ENCODE results near the gene ZNF593OS. TPM values are rescaled to one million over a fixed set of nuclear protein-coding genes. Genes with fewer than 3 reads are reported as not detected.

The ZNF593OS gene
- total RNA-seq, 1 experiment from 2014 or later = not detected

Other genes with a start within 250 kb of the ZNF593OS start
- 3.8 and 4.0 TPM in 2 replicates for gene PAFAH2, start 173.8 kb downstream of the ZNF593OS start, total RNA-seq (2014; rRNA removed; shearing (Covaris generic))
- 32.7 and 38.7 TPM in 2 replicates for gene EXTL1, start 150.1 kb downstream of the ZNF593OS start, total RNA-seq (2014; rRNA removed; shearing (Covaris generic))
- 0.08 and 0.26 TPM in 2 replicates for gene SLC30A2, start 125.7 kb downstream of the ZNF593OS start, total RNA-seq (2014; rRNA removed; shearing (Covaris generic))
- not detected in 2 replicates for gene TRIM63, start 104.2 kb downstream of the ZNF593OS start, total RNA-seq (2014; rRNA removed; shearing (Covaris generic))
- gene PDIK1L, start 60.0 kb downstream of the ZNF593OS start, total RNA-seq (2014; rRNA removed; shearing (Covaris generic)) = 8.1 and 8.7 TPM in 2 replicates
- 0.10 and 0.18 TPM in 2 replicates for gene FAM110D, start 12.8 kb downstream of the ZNF593OS start, total RNA-seq (2014; rRNA removed; shearing (Covaris generic))
- gene C1orf232, start 2.9 kb downstream of the ZNF593OS start, total RNA-seq (2014; rRNA removed; shearing (Covaris generic)) = 0.18 TPM in 1 of 2 replicates, not detected in the other
- 27.4 and 38.8 TPM in 2 replicates for gene ZNF593, start 1.9 kb downstream of the ZNF593OS start, total RNA-seq (2014; rRNA removed; shearing (Covaris generic))
- 1.2 and 2.6 TPM in 2 replicates for gene CNKSR1, start 5.7 kb upstream of the ZNF593OS start, total RNA-seq (2014; rRNA removed; shearing (Covaris generic))
- not detected in 2 replicates for gene CATSPER4, start 18.8 kb upstream of the ZNF593OS start, total RNA-seq (2014; rRNA removed; shearing (Covaris generic))
- 34.8 and 39.1 TPM in 2 replicates for gene CEP85, start 62.4 kb upstream of the ZNF593OS start, total RNA-seq (2014; rRNA removed; shearing (Covaris generic))
- 41.5 and 43.4 TPM in 2 replicates for gene SH3BGRL3, start 108.3 kb upstream of the ZNF593OS start, total RNA-seq (2014; rRNA removed; shearing (Covaris generic))
- gene UBXN11, start 134.8 kb upstream of the ZNF593OS start, total RNA-seq (2014; rRNA removed; shearing (Covaris generic)) = 3.5 and 5.3 TPM in 2 replicates
- gene CD52, start 146.1 kb upstream of the ZNF593OS start, total RNA-seq (2014; rRNA removed; shearing (Covaris generic)) = not detected in 2 replicates
- gene CRYBG2, start 182.3 kb upstream of the ZNF593OS start, total RNA-seq (2014; rRNA removed; shearing (Covaris generic)) = not detected in 2 replicates
- not detected in 2 replicates for gene ZNF683, start 200.9 kb upstream of the ZNF593OS start, total RNA-seq (2014; rRNA removed; shearing (Covaris generic))
- gene LIN28A, start 239.0 kb upstream of the ZNF593OS start, total RNA-seq (2014; rRNA removed; shearing (Covaris generic)) = not detected in 2 replicates